ENCODE results near the gene KIF16B.
"Not testable (repeated sequence)": the region's sequence is repeated elsewhere in the genome, so short reads cannot be mapped to it uniquely, and the experiment has no call there.

KIF16B gene, protein sequence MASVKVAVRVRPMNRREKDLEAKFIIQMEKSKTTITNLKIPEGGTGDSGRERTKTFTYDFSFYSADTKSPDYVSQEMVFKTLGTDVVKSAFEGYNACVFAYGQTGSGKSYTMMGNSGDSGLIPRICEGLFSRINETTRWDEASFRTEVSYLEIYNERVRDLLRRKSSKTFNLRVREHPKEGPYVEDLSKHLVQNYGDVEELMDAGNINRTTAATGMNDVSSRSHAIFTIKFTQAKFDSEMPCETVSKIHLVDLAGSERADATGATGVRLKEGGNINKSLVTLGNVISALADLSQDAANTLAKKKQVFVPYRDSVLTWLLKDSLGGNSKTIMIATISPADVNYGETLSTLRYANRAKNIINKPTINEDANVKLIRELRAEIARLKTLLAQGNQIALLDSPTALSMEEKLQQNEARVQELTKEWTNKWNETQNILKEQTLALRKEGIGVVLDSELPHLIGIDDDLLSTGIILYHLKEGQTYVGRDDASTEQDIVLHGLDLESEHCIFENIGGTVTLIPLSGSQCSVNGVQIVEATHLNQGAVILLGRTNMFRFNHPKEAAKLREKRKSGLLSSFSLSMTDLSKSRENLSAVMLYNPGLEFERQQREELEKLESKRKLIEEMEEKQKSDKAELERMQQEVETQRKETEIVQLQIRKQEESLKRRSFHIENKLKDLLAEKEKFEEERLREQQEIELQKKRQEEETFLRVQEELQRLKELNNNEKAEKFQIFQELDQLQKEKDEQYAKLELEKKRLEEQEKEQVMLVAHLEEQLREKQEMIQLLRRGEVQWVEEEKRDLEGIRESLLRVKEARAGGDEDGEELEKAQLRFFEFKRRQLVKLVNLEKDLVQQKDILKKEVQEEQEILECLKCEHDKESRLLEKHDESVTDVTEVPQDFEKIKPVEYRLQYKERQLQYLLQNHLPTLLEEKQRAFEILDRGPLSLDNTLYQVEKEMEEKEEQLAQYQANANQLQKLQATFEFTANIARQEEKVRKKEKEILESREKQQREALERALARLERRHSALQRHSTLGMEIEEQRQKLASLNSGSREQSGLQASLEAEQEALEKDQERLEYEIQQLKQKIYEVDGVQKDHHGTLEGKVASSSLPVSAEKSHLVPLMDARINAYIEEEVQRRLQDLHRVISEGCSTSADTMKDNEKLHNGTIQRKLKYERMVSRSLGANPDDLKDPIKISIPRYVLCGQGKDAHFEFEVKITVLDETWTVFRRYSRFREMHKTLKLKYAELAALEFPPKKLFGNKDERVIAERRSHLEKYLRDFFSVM (N-terminal part only)
- total RNA-seq: 8.2 to 54.5 (median 36.8) reads per million in 17 experiments

DNA sequence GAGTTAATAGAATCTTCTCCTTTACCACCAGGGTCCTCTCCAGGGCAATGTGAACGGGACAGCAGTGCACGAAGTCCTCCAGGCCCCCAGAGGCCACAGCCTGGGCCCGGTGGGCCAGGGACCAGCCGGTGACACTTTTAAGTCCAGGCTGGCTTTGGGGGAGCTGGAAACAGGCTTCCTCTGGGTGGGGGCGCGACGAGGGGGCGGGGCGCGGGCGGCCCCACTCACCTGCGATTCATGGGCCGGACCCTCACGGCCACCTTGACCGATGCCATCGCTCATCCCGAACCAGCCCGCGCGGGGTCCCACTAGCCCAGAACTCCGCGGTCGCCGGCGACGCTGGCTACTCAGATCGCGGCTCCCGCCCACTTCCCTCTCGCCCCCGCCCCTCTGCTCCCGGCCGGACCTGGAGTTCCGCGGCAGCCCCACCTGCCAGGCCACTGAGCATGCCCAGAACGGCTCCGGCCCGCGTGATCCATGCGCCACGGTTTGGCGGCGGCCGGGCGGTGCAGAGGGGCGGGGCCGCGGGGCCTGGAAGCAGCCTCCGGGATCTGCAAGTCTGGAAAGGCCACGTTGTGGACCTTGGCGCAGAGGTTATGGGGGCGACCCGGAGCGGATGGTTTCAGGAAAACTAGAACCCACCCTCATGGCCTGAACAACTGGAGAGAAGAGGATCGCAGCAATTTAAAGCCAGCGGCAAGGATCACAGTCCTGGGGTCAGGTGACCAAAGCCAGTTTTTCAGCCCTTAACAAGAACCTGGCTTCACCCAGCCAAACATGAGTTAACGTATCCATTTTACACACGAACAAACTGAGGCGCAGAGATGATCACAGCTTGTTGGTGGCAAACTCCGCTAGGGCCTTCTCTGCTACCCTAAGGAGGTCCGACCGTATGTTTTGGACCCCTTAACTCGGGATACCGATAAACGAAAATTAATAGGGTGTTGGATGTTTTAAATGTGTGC is at the start of gene KIF16B:
KIF16B (minus strand) TSS at position 448 of the 965 bp plus-strand sequence; CDS start at position 275, 173 bp downstream.
- DNase-seq: peak; percentile 88 to 96 (median 92)

DNA sequence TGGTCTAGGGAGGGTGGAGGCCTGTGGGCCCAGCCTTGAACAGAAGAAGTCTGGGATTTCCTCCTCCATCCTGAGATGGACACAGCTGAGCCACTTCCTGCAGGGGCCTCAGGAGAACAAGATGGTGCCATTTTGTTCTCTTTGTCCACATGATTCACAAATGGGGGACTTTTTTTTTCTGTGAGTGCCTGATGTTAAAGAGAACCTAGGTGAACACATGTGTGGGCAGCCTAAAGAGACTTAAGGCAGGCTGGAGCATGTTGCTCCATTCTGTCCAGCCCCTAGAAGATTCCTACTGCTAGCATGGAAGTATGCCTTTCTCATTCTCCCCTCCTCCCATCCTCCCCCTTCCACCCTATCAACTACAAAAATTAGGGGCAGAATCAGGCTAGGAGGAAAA is 49.3 kb upstream of the KIF16B start:
- no peak for DNase-seq

DNA sequence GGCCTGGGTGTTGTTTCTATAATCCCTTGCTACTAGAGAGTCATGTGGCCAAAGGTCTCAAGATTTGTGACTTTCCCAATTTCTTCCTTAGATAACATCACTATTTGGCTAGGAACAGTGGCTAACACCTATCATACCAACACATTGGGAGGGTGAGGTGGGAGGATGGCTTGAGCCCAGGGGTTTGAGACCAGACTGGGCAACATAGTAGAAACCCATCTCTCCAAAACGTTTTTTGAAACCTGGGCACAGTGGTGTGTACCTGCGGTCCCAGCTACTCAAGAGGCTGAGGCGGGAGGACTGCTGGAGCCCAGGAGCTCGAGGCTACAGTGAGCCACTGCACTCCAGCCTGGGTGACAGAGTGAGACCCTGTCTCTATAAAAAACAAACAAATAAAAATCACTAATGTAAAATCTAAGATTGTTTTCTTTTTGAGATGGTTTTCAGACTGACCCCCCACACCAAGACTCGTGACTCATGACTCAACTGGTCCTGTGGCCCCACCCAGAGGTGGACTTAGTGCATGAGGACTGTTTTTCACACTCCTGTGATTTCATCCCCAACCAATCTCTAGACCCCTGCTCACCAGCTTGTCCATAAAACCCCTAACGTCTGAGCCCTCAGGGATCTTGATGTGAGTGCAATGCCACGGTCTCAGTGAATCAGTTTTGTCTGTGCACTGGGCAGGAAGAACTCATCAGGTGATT is 48.3 kb upstream of the KIF16B start:
- no peak for DNase-seq

DNA sequence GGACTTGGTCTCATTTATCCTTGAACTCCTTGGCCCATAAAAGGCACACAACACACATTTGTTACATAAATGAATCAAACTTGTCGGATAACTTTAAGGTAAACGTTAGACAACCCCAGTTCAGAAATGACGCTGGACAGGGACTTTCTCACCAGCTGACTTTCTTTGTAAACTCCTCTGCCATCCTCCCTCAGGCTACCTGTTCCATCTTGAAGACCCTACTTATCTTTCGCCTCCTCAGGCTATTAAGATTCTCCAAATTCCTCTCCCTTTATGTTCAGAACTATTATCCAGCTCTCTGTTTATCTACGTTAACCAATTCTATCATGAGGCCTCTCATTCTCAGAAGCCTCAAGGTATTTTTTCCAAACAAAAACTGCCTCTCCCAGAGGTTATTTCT is 47.7 kb upstream of the KIF16B start:
- no peak for DNase-seq

DNA sequence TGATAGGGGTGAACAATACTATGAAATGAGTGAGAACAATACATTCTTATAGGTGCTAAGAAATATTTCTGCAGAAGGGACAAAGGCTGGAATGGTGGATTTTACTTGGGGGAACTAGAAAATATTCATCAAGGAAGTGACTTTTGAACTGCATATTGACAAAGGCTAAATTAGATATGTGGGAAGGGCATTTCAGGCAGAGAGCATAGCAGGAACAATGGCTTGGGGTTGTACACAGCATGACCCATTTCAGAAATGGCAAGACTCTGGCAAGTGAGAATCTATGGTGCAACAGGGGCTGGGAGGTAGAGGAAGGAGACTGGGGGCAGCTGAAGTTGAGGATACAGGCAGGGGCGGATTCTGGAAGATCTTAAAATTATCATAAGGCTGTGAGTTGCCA is 46.7 kb upstream of the KIF16B start:
- DNase-seq: no peak

DNA sequence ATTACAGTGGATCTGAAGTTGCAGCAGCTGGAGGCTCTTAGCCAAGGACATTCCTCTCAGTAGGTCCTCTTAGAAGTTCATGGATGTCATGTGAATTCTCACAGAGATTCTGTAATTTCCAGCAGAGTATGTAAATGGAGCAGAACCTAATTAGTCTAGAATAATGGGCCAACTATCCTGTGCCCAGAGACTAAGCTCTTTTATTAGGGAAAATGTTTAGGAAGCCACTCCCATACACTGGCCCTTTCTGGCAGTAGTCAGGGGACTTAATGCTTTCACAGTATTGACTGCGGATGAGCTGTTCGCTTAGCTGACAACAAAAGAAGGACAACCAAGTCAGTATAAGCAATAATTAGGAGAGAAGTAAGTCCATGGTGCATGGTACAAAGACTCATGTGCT is 43.8 kb upstream of the KIF16B start:
- no peak for DNase-seq

DNA sequence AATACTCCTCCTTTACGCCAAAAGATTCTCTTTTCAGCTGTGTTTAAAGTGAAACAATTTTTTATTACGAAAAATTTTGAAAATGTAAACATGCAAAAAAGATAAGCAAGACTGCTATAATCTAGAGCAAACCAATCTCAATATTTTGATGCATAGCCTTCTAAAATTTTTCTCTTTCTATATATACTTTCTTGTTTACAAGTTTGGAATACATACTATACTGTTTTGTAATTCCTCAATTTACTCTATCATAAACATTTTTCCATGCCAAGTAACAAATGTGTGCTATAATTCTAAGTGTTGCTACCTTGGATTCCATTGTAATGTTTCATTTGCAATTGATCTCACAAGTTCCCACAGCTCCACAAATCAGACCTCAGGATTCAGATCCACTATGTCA is 43.1 kb upstream of the KIF16B start:
- DNase-seq: no peak

DNA sequence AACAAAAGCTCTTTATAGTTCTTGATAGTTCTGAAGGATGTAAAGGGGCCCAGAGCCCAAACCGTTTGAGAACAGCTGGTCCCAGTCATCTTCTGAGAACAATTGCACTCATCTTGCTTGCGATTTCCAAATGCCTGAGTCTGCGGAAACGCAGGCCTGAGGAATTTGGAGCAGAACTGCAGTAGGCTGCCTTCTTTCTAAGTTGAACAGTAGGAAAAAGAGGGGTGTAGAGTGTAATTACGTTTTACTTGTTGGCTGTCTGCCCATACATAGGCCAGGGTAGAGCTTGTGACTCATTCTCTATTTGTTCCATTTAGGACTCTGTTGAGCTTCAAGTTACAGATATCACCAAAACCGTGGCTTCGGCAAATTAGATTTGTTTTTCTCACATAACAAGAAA is 42.0 kb upstream of the KIF16B start:
- no peak for DNase-seq

DNA sequence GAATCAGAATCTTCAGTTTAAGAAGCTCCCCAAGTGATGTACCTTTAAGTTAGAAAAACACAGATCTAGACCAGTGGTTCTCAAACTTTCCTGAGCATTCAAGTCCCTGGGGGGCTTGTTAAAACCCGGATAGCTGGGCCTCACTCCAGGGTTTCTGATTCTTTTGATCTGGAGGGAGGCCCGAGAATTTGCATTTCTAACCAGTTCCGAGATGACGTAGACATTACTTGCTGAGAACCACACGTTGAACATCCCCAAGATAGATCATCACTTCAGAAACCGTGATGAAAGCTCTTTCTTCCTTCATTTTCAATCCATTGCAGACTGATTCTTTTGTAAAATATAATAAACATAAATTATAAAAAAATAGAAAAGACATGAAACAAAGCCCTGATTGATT is 40.7 kb upstream of the KIF16B start:
- no peak for DNase-seq

DNA sequence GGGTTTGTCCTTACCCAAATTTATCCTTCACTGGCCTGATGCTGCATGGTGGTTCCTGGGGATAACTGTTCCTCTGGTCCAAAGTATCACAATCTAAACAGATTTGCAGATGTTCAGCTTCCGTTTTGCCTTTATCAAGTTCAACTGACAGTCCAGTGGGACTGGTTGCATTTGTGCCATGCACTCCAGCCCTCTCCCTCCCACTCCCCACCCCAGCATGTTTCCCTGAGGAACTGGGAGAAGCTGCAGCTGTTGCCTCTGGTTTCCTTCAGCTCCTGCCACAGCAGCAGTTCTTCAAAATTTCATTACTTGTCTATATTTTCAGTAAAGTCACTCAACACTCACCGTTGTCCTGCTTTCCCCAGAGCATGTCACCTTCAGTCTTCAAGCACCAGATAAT is 39.5 kb upstream of the KIF16B start:
- DNase-seq: no peak

DNA sequence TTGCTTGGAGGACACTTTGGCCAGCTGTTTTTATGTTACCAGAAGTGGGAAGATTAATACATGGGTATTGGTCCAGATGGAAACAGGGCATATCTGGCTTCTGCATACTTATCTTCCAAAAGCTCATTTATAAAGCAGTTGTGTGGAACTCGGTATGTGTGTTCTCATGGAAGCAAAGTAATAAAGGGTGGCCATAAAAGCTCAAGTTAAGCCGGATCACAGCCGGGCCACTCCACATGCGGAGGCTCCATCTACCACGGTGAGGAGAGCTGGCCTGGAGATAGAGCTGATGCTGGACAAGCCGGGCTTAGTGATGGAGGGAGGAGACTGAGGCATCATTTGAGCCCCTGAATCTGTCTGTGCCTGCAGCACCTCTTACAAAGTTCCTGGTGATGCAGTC is 38.6 kb upstream of the KIF16B start:
- no peak for DNase-seq

DNA sequence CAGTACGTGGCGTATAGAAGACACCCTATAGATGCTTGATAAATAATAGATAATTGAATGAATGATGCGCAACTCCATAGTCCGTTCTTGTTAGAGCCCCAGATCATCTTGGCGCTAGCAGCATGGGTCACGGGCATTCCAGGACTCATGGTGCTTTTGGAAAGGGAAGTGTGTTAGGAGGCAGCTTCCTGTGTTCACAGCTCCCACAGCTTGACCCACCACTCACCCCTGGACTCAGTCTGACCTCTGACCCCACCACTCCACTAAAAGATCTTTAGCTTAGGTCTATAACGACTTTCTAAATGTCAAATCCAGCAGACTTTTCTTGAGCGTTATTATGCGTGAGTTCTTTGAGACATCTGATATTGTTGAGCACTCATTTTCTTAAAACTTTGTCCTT is 35.8 kb upstream of the KIF16B start:
- no peak for DNase-seq

DNA sequence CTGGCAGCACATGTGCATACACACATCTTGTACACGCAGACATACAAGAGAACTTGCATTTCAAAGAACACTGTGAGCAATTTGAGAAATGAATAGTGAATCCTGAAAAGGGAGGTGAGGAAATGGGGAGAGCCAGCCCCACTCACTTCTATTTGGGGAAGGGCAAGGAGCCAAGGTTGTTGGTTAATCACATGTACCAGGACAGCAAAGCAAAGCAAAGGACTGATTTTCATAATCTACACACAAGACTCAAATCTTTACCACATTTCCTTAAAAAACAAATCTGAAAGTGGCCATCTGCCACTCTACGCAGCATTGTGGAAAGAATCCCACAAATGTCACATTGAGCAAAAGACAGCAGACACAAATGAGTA is 35.0 kb upstream of the KIF16B start:
- no peak for DNase-seq

DNA sequence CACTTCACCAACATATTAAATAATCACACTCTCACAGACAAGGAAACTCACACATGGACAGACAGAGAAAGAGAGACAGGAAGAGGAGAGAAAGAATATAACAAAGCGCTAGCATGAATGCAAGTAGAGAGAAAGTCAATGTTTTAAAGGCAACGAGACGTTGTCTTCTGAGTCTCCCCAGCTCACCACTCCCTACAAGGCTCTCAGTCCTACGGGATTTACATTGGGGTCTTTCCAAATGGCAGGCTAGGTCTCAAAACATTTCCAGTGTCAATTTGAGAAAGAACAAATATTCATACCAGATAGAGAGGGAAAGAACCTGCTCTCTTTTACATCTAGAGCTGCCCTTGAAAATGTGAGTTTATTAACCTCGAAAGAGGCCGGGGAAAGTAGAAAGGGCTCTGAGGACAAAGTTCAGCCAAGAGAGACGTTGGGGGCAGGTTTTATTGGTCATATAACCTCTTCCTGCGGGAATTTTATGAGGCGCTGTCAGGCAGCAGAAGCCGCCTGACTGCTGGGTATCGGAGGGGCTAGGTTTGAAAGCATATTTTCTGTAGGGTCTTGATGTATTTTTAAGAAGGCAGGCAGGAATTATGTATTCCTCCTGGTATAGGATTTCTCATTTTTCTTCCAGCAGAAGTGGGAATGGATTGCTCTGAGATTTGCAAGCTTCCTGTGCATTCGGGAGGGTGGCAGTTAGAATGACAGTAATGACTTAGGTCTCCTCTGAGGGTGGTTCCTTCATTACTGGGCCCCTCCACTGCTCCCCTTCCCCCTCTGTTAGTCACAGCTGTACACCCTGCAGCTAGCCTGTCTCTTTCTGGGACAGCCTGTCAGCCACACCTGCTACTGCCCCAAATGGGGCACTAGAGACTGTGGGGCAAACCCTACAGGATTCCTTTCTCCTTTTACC is 34.4 kb upstream of the KIF16B start:
- DNase-seq: no peak

DNA sequence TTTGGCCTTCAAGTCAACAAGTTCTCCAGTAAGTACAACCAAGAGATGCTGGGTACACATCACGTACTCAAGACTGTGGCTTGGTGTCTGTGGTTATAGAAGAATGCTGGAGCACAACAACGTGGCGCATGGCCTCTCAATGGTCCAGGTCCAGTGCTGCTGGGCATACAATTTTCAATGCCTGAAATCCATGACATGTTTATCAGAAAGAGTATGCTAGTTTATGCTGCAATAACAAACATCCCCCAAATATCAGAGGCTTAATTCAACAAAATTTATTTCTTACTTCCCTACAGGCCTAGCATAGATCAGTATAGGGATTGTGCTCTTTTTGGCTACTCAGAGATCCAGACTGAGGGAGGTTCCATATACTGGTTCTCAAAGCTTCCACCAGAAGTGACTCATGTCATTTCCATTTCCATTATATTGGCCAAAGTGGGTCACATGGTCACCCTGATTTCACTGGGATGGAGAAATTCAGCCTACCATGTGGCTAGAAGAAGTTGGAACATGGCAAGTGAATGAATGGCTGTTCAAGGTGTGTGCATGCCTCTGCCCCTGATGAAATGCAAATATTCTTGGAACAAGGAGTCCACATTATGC is 33.3 kb upstream of the KIF16B start:
- DNase-seq: no peak

DNA sequence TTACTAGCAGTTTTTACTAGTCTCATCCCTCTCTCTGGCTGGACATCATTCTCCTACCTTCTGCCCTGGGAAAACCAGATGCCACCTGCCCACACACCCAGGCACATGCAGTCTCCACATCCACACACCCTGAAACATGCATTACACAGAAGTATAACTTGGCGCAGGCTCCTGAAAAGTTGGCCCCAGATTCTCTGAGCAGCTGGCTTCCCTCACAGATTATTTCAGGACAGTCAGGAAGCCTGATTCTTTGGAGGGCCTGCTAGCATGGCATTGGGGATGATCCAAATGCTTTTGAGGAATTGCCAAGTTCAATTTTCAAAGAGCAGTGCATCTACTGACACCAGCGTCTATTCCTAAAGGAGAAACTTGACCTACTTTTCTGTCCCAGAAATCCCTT is 27.8 kb upstream of the KIF16B start:
- no peak for DNase-seq

DNA sequence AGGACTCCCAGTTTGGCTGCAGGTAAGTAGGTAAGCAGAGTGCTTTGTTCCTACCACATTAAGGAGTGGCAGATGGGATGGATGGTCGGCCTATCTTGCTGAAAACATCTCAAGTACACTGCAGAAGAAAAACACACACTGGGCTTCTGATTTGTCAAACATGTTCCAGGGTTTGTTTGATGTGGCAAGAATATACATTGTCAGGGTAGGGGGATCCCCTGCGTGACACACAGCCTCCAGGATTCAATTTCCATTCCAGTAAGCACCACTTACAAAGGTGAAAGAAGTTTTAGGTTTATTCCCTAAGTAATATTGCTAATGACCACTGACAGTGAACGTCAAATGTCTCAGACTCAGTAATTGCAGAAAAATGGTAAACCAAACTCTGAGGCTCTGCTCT is 26.0 kb upstream of the KIF16B start:
- no peak for DNase-seq

DNA sequence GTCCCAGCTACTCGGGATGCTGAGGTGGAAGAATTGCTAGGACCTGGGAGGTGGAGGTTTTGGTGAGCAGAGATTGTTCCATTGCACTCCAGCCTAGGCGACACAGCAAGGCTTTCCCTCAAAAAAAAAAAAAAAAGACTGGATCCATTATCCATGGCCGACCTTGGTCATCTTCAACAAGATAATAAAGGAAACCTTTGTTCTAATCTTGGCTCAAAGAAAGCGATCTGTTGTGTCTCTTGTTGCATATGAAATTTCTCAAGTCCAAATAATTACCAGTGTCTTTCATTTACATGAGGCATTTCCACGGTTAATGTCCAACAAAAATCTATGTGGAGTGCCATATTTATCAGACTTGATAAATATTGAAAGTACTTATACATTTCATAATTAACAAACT is 23.7 kb upstream of the KIF16B start:
- DNase-seq: no peak

DNA sequence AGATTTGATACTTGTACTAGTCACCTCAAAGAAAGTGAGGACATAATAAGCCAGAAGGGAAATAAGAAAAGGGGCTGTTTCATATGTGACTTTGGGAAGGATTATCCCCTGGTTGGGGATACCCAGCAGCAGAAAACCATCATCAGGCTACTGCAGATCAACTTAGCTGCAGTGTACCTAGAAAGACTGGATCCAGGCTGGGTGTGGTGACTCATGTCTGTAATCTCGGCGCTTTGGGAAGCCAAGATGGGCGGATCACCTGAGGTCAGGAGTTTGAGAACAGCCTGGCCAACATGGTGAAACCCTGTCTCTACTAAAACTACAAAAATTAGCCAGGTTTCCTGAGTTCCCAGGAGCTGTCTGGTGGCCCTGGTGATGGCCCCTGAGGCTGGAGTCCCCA is 23.2 kb upstream of the KIF16B start:
- not testable (repeated sequence) for DNase-seq

DNA sequence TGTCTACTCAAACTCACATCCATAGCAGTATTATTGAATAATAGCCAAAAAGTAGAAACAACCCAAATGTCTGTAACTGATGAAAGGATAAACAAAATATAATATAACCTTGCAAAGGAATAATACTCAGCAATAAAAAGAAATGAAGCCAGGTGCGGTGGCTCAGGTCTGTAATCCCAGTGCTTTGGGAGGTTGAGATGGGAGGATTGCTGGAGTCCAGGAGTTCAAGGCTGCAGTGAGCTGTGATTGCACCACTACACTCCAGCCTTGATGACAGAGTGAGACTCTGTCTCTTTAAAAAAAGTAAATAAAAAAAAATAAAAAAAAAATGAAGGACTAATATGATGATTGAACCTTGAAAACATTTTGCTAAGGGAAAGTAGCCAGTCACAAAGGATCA is 22.1 kb upstream of the KIF16B start:
- DNase-seq: no peak

All from suppressor macrophage (primary cell).